HG02943 (cell line): ENCODE measurements around the gene ELF5.

Source experiments
- ATAC-seq: cut with Tn5 transposase; IDR thresholded peaks from one replicate; pipeline ENCODE4 v1.9.1; 2021; ENCODE audit warnings: mild to moderate bottlenecking, low read depth, moderate library complexity; ENCODE audit not compliant: unreplicated experiment

The ELF5 gene

DNA sequence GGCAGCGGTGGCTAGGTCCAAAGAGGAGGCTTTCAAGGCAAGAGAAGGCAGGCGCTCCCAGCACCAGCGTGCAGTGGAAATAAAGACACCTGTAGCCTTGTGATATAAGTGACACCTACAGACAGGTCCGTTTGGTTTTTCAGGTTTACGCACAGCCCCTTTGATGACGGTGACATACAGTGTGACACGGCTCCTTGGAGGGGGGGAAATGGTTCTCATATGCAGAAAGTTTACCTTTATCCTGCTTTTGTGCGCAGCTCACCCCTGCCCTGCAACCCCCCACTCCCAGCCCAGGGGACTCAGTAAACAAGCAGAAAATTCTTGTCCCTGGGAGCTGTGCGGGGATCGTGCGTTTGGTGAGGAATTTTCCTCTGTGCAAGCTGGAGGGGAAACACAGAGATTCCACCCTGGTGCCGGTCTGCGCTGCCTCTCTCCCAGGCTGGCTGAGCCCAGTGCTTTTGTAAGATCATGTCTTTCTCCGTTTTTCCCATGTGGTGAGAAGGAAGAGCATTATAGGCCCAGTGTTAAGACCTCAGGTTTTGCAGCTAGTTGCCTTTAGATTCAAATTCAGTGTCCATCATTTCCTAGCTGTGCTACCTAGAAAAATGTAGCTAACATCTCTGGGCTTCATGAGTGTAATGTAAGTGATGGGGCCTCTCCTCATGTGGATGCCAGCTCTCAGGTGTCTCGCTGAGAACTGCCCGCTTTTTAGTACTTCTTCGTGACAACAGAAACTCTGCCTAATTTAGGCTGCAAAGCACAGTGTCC is at the start of gene ELF5:
ELF5 (minus strand) TSS at position 113 of the 768 bp plus-strand sequence. CDS start 8,045 bp downstream, outside the sequence.
- ATAC-seq: no peak

DNA sequence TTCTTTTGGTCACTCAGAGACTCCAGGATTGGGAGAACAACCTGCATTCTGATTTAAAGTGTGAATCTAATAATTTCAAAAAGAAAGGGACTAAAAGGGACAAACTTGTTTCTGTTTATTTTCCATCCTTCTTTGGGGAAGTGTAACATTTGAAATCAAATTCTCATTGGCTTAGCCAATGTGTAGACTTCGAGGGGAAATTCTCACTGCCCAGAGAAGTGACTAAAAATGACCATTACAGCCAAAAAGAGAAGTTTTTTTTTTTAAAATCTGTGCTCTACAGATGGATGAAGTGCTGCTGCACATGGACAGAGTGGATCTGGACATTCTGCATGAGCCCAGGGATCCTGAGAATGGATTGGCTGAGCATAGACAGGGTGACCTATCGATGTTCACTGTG is 49.4 kb upstream of the ELF5 start:
- ATAC-seq: no peak

DNA sequence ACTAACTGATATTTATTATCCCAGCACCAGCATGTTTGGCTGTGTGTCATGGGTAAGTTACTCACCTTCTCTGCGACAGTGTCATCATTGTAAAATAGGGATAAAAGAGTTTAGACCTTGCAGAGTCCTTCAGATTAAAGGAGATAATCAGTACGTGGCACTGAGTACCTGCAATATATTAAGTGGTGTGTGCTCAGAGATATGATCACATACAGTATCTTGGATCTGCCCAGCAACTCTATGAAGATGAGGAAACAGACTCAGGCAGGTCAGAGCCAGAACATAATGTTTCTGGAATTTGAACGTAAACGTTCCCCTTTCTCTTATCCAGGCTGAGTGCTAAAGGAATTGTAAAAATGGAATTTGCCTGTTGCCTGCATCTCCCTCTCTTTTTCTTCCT is 46.9 kb upstream of the ELF5 start:
- ATAC-seq: no peak

DNA sequence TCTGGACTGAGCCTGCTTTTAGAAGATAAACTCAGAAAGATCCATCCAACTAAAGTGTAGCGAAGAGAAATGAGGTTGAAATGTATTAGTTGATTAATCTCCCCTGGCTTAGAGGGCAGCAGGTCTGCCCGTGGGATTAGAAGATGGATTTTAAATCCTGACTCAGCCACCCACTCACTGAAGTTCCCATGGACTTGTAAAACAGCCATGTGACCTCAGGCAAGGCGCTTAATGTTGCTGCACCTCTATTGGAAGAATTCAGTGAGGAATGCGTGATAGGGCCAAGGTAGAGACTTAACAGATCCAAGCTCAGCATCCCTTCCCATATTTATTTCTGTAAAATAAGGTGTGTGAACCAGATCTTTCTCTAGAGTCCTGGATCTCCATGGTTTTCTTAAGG is 45.1 kb upstream of the ELF5 start:
- no peak for ATAC-seq

DNA sequence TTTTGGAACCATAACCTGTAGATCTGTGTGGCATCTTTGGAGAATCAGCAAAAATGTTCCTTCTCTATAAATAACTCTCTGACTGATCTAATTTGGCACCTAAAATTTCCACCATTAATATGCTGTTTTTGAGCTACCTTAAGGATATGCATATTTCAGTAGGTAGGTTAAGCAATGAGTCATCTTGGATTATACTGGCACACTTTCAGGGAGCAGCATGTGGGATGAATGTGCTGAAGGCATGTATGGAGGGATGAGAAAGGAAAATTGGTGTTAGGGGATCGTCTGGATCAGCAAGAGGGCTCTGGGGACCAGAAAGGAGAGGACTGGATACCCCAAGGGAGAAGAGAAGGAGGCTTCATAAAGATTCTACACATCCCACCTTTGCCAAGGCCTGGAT is 44.6 kb upstream of the ELF5 start:
- no peak for ATAC-seq

DNA sequence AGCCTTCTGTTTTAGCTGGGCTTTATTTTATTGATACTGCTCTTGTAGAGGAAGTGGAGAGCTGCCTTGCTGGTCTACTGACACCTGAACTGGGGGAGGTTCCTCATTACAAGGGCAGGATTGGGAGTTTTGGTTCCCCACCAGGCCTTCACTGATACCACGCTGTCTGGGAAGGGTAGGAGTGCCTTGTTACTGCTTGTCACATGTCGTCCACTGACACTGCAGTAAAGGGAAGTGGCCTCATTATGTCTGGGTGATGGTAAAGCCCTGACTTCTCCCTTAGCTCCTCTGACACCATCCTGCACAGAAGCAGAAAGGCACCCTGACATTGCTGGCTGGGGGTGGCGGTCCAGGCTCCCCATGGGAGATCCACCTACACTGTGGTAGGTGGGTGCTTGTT is 38.7 kb upstream of the ELF5 start:
- no peak for ATAC-seq

DNA sequence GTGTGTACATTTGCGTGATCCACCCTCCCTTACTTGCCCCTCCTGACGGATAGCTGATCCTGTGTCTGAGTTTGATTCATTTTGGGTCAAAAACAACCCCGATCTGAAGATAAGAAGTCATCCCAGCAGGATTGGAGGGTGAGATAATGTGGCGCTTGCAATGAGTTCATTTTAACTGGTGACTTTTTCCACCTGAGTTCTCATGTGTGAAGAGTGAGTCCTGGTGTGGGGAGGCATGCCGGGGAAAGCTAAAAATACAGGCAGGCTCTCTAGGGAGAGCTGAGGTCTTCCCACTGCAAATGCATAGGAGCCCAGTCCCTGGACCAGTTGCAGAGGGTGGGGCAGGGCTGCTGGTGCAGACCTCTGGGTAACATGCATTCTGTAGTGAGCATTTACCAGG is 35.7 kb upstream of the ELF5 start:
- ATAC-seq: no peak

DNA sequence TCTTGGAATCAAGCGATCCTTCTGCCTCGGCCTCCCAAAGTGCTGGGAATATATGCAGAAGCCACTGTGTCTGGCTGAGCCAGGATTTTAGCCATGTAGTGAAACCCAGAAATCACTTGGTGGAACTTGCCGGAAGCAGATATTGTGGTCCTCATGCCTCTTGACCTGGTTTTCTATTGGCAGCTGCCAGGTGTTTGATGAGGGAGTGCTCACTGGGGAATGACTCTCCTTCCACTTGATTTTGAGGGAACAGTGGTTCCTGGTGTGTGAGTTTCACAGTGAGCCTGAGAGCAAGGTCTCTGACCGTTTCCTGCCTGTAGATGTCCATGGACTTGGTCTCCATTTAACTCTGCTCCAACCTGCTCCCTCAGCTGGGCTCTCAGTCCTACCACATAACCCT is 34.7 kb upstream of the ELF5 start:
- ATAC-seq: no peak

DNA sequence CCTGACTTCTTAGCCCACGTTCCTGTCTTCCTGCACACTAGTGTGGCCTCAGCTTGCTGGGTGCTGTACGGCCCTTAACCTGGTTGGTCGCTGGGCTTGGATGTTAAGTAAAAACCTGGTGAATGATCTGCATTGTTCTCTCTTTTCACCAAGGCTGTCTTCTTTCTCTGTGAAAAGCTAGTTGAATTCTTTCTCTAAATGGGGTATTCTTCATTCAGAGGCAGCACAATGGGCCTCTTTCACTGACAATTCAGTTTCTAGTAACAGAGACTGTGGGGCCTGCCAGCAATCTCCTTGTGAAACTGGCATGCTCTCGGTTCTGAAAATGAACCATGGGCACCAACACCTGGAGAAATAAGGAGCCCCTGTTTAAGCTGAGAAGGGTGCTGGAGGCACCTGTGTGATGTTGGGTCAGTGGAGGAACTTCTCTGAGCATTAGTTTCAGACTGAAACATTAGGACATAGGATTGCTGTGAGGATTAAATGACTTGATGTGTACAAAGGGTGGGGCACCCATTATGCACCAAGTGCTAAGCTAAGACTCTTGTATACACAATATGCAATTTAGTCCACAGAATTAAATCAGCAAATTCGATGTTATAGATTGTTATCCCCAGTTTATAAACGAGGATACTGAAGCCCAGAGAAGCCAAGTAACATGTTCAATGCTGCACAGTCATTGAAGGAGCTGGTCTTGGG is 33.1 kb upstream of the ELF5 start:
- no peak for ATAC-seq

DNA sequence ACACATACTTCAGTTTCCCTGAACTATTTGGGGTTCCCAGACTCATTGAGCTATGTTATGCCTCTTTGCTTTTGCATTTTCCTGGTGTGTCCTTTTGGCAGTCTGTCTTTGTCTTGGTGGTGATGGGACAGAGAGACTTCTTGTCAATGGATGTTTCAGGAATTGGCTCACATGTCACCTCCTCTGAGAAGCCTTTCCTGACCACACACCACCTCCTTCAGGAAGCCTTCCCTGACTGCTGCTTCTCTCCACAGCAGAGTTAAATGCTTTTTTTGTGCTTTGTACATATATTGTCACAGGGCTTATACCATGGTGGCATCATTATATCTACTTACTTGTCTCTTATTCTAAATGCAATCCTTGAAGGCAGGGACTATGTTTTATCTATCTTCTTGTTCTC is 28.5 kb upstream of the ELF5 start:
- ATAC-seq: no peak

DNA sequence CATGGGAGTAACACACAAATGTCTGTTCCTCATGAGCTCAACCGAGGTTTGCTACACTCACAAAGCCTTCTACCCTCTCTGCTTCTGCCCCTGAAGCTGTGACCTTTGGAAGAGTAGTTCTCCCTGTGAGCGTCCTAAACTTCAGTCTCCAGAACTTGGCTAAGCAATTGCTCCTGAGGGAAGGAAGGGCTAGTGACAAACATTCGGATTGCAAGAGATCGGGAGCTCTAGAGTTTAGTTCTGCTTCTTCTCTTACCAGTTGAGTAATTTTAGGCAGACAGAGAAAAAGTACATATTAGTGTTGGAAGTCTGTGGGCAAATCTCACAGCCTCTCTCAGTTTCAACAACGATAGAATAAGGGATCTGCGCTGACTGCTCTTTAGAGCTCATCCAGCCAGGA is 27.3 kb upstream of the ELF5 start:
- ATAC-seq: no peak

DNA sequence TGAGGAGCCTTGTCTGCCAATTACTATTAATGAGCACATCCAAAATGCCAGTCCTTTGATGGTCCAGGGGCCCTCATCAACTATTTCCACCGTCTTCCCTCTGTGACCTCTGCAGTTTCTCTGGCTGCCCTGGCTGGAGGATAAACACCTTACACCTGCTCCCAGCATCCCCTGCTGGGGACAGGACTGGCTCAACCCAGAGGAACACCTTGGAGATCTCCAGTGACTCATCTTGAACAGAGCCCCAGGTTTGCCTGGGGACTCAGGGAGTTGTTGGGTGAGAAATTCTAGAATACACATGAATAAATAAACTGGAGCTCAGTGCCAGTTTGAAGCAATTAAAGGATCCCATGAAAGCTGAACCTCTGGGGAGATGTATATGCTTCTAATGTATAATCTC is 24.0 kb upstream of the ELF5 start:
- no peak for ATAC-seq

DNA sequence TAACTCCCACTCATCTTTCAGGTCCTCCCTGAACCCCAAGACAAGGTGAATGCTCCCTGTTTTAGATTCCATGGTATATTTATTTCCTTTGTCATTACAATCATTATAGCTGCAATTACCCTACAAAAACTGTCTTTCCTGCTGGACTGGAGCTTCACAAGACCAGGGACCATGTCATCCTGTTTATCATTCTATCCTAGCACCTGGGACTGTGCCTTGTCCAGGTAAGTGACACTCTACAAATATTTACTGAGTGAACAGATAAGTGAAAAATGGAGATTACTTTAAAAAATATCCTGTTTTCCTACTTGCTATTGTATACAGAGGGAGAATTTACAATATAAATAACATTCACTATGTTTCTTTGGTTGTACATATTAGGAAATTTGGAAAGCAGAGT is 22.5 kb upstream of the ELF5 start:
- ATAC-seq: no peak

DNA sequence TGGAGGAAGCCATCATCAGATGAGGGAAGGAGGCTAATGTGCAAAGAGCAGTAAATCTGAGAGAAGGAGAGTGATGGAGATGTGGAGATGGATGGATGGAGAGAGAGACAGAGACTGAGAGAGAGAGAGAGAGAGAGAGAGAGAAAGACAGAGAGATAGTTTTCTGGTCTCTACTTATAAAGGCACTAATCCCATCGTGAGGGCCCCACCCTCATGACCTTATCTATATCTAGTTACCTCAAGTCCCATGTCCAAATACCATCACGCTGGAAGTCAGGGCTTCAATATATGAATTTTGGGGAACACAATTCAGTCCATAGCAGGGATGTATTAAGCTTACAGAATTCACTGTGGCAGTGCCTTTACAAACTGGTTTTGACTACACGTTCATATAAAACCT is 21.2 kb upstream of the ELF5 start:
- ATAC-seq: no peak

DNA sequence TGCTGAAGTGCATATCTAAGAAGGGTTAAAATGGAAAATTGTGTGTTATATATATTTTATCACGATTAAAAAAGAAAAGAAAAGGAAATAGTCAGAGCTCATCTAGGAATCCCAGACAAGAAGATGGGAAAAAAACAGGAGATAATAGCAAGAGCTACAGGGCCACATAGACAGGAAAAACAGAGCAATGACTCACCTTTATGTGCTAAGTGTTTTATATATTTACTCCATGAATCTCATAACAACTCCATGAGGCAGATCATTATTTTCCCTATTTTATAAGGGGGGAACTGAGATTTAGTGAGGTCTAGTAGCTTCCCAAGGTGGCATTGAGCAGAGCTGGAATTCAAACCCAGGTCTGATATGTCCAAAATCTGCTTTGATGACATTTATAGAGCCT is 18.1 kb upstream of the ELF5 start:
- ATAC-seq: no peak

DNA sequence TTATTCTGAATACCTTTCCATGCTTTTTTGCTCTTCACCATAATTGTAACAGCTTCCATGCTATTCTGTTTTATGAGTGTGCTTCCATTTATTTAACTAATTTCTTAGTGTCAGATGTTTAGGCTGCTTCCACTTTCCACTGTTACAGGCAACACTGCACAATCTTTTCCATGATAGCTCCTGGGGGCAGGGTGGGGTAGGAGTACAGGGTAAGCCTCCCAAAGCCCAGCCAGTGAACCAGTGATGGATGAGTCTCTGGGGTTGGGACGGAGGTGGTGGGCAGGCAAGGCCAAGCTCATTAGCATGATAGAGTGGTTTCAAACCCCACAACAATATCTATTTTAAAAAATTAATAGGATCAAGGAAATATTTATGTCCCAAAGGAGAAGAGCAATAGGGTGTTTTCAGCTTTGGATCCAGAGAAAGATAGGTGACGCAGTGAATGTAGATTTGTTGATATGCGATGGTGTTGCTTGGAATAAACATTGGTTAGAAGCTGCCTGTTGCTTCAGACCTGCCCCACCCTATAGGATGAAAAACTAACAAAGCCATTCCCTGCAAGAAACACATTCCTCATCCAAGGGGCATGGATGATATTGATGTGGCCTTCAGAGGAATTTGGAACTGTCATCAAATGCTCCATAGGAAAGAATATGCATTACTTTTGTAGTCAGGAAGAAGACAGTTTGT is 17.1 kb upstream of the ELF5 start:
- ATAC-seq: no peak

DNA sequence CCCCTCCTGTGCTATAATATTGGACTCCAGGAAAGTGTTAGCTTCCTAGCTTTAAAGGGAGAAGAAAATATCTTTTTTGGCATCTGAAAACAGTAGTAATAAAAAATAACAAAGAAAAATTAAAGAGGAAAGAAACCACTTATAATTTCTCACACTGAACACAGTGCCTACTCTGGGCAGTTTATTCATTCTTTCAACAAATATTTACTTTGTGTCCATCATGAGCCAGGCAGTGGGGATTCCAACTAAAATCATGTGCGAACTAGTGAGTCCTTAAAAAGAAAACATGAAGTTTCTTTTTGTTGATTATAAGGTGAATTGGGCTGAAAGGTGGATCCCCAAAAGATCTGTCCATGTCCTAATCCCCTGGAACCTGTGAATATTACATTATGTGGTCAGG is 16.0 kb upstream of the ELF5 start:
- no peak for ATAC-seq

DNA sequence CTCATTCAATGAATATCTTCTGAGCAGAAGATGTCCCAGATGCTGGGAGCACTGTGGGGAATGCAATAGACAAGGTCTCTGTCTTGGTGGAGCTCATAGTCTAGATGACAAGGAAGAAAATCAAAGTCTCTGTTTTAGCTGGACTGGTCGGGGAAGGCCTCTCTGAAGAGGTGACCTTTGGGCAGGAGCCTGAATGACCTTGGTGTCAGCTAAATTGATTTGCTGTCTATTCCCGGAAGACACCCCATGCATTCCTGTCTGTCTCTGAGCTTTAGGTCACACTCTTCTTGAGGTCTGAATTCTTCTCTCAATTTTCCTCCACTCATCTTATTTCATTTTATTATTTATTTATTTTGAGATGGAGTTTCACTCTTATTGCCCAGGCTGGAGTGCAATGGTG is 14.5 kb upstream of the ELF5 start:
- no peak for ATAC-seq

DNA sequence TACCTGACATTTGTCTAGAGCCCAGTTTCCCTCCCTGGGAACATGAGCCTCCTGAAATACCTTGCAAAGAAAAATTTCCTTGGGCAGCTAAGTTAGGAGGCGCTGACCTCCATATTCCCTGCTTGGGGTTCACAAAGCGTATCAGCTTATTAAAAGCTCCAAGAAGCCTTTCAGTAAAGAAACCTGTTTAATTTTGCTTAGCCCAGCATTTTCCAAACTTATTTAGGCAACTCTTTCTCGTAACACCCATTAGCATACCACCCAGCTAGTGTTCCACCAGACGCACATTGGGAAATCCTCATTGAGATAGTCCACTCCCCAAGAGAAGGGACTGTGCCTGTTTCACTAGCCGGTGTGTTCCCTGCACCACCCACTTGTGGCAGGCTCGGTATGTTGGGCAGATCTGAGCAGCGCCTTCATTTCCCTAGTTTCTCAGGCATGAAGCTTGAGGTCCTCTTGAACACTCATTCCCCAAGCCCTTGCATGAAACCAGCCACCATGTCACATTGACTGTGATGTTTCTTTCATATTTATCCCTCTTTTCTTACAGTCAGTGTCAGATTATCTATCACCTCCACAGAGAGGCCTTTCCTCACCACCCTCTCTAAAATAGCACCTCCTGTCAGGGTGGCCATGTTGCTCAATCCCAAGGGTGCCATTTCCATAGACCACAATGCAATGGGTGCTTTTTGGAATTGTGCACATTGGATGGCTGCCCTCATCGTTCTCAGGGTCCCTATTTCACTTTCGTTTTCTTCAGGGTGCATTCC is 12.5 kb upstream of the ELF5 start:
- ATAC-seq: no peak

DNA sequence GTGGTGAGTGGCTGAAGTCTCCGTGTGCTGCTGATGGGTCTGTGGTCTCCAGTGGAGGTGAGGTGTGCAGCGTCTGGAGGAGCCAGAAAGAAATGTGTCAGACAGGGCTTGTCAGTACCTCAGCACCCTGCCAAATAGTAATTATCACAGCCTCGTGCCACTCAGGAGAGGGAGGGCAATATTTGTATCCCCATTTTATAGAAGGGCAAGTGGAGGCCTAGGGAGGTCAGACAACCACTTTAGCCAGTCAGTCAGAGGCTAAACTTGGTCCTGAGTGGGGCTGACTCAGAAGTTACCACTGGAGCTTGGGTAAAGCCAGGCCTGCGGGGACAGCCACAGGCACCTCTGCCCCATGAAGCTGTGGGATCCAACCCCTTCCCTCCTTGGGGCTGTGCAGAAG is 11.5 kb upstream of the ELF5 start:
- no peak for ATAC-seq

DNA sequence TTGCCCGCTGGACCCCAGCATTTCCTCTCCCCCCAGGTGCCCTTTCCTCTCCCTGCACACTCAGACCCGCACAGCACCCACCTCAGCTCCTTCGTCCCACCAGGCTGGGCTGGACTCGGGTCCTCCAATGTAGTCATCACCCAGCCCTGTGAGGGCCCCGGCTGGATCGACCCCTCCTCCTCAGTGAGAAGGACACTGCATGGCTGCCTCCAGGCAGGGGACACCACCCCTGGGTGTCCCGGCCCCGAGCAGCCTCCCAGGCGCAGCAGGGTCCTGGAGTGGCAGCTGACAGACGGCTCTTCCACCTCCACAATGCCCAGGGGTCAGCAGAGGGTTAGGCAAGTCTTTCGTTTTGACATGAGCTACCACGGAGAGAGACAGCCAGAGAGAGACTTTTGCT is 11.1 kb upstream of the ELF5 start:
- no peak for ATAC-seq
